Globus pallidus (tissue), 1 donor: ENCODE measurements around the gene FBXO48.
"Not testable (repeated sequence)": the region's sequence is repeated elsewhere in the genome, so short reads cannot be mapped to it uniquely, and the experiment has no call there.

Experiments used
- DNase-seq: peaks from one replicate; pipeline ENCODE4 v3.0.0-alpha.2; 2015; ENCODE audit warnings: low spot score

FBXO48 gene, protein sequence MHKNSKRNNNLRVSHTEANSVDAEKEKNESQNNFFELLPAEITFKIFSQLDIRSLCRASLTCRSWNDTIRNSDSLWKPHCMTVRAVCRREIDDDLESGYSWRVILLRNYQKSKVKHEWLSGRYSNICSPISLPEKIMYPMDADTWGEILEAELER

DNA sequence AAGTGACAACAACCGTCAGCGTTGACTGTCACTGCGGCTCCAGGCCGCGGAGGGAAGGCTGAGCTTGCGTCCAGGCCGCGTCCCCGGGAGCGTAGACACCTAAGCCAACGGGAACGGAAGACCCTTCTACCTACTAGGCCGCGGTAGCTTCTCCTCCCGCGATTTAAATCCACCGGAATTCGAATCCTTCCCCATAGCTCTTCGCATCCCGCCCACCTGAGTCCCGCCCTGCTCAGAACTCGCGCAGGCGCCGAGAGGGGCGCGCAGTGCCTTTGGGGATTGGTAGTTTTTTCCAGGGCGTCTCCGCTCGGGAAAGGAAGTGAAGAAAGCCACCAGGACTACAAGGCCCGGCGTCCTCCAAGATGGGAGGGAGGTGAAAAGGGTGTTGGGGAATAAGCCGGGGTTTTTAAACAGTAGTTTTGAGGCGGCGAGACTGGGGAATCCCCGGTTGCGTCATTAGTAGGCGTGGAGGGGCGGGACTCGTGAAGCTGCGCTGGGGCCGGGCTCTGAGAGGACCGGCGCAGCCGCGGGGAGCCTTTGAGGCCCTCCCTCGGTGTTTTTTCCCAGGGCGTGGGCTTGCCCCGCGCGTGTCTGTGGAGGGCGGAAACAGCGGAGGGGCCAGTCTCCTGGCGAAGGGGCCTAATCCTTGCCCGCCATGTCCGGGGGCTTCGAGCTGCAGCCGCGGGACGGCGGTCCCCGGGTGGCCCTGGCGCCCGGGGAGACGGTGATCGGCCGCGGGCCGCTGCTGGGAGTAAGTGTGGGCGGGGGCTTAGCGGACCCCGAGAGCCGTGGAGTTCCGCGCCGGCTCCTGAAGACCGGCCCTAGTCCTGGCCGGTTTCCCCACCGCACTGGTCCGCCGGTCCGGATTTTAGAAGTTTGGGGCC, at the start of gene FBXO48, which contains the start of gene APLF:
Gene FBXO48 (minus strand): TSS at position 218 of the 884 bp plus-strand sequence. CDS start 2,149 bp downstream, outside the sequence.
Gene APLF (plus strand): TSS at position 509 of the 884 bp plus-strand sequence. CDS start 147 bp downstream, at position 656.
- DNase-seq = peak; percentile 99

DNA sequence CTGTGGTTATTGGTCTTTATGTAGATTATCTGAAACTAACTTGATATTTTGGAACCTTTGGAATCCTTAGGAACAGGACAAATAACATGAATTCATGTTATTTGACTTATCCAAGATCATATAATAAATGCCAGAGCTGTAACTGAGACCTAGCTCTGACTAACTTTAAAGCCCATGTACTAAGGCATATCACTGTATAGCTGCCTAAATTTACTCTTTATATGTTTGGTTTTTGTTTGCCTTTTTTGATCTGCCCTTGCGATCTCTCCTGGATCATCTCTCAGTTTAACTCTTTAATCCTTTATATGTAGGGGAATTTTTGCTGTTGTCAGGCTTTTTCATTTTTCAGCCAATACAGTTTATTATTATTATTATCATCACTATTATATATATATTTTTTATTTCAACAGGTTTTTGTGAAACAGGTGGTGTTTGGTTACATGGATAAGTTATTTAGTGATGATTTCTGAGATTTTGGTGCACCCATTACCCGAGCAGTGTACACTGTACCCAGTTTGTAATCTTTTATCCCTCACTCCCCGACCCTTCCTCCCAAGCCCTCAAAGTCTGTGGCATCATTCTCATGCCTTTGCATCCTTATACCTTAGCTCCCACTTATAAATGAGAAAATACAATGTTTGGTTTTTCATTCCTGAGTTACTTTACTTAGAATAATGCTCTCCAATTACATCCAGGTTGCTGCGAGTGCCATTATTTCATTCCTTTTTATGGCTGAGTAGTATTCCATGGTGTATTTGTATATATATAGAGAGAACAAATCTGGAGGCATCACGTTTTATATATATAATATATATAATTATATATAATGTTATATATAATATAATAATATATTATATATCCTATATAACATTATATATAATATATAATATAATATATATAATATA, 49.2 kb upstream of the FBXO48 start:
- DNase-seq = no peak

DNA sequence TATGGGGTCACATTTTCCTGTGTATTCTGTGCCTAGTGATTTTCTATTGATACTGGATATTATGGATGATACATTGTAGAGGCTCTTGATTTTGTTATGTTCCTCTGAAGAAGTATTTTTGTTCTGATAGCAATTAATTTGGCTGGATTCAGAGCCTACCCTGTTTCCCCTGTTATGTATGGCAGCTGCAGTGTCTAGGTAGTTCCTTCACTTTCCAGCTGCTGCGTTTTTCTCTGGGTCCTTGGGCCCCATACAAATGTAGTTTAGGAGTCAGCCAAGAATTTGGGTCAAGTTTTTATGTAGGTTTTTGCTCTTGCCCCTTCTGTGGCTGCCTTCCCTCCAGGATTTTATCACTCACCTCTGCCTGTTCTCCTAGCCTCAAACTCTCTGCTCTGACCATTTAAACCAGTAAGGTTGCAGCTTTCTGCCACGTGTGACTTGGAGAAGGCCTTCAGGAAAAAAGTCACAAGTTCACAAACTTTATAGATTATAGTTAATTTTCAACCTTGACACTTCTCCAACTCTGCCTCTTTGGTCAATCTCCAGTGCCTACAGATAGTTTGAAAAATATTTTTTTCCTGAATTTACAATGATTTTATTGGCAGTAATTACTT, 47.3 kb upstream of the FBXO48 start:
- no peak for DNase-seq

DNA sequence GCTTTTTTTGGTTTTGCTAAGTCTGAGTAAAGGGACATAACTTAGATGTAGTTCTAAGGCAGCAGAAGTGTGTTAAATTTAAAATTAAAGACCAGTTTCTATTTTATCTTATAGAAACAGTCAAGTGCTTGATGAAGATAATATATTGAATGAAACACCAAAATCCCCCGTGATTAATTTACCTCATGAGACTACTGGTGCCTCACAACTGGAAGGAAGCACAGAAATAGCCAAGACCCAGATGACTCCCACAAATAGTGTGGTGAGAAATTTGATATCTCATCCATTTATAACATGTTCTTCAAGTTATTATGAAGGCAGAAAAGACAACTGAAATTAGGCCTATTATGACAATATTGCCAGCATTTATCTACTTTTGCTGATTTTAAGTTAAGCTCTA, 45.9 kb upstream of the FBXO48 start:
- DNase-seq = no peak

DNA sequence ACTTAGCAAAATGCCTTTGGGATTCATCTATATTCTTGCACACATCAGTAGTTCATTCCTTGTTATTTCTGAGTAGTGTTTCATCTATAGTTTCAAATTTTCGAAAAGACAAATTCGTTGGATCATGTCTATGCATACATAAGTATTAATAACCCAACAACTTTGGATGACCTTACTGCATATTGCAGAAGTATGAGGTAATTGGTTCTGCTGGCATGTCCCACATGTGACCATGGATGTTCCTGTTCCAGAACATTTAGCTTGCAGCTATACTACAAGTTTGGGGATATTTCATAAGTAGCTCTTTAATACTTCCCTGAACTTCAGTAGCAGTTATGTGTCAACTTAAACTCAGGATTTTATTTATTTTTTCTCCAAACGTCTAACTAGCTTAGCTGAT, 45.2 kb upstream of the FBXO48 start:
- DNase-seq = no peak

DNA sequence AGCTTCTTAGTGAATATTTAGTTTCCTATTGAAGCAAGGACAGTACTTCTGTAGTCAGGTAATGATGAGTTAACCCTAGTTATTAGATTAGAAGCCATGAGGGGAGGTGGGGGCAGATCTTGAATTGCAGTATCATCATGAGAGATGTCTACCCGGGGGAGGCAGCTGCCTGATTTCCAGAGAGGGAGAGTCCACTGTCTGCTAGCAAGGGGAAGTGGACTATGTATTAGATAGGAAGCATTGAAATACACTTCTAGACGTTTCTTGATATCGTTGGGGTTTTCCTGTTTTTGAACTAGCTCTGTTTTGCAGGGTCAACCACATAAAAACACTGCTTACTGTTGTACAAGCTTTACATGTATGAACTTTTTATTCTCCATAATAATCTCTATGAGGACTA, 39.1 kb upstream of the FBXO48 start:
- DNase-seq = no peak

DNA sequence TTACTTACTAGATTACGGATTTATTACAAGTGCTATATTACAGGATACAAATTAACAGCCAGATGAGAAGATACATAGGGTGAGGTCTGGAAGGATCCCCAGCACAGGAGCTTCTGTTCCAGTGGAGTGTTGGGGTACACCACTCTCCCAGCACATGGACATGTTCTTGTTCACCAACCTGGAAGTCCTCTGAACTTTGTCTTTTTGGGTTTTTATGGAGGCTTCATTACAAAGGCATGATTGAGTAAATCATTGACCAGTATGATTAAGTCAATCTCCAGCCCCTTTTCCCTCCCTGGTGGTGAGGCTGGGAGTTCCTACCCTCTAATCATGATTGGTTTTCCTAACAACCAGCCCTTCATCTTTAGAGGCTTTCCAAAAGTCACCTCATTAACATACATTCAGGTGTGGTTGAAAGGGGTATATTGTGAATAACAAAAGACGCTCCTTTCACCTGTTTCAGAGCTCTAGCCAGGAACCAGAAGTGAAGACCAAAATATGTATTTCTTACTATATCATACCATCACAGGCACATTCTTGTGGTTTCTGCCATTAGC, 38.6 kb upstream of the FBXO48 start:
- no peak for DNase-seq

DNA sequence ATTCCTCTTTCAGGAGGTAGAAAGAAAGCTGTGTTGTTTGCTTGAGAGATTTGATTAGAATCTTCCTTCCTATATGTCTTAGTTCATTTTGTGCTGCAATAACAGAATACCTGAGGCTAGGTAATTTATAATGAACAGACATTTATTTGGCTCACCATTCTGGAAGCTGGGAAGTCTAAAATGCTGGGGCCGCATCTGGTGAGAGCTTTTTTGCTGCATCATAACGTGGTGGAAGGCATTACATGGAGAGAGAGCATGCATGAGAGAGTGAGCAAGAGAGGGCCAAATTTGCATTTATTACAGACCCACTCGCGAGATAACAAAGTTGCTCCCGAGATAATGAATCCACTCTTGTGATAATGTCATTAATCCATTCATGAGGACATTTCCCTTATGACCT, 34.7 kb upstream of the FBXO48 start:
- no peak for DNase-seq

DNA sequence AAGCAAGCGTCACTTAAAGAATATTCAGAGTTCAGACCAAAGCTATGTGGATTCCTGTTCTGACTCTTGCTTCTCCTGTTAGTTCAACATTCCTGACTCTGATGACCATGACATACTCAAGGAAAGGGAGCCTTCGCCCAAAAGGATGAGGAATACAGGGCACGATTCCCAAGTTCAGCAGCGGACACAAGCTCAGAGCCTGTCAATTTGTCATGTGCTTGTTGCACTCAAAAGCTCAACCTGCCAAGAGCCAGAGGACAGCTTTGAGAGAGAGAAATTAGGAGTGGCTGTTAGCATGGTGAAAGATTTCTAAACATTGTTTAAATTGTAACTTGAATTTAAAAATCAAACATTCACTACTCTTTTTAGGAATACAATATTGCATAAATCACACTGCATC, 33.6 kb upstream of the FBXO48 start:
- no peak for DNase-seq

DNA sequence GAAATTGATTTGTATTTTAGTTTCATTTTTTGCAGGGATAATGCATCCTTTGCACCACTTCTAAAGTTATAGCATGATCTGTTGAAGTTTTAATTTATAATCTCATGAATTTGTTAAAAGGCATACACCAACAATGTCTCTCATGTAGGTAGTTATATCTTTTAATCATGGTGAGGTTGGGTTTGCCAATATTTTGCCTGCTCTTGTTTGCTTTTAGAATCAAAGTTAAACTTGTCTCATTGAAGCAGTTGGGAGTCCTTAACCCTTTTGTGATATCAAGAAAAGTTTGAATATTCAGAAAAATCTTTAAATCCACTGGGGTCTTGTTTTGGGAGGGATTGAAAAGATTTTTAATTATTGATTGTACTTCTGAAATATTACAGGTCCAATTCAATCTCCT, 32.0 kb upstream of the FBXO48 start:
- no peak for DNase-seq

DNA sequence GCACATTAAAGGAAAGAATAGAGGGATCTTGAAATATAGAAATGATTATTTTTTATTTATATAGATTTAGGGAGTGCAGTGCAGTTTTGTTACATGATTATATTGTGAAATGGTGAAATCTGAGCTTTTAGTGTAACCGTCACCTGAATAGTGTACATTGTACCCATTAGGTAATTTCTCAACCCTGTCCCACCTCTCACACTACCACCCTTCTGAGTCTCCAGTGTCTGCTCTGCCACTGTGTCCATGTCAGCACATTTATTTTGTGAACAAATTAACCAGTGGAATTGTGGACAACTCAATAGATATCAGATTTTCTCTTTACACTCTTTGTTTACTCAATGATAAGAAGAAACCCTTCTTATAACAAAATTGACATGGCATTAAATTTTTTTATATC, 24.5 kb upstream of the FBXO48 start:
- no peak for DNase-seq

DNA sequence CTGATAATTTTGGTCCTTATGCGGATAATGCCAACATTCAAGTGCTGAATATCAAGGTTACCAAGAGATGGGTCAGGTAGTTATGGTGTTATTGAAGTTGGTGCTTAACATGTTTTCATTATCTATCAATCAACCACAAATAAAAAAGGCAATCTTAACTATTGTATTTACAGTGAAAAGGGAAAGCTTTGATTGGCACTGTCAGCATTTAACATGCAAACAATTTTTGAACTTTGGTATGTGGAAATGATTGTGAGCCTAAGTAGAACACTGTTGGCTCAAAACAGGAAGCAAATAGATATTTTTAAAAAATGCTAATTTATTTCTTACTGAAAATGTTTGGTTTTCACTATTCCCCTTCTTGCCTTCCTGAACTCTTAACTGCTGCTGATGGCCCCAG, 22.2 kb upstream of the FBXO48 start:
- no peak for DNase-seq

DNA sequence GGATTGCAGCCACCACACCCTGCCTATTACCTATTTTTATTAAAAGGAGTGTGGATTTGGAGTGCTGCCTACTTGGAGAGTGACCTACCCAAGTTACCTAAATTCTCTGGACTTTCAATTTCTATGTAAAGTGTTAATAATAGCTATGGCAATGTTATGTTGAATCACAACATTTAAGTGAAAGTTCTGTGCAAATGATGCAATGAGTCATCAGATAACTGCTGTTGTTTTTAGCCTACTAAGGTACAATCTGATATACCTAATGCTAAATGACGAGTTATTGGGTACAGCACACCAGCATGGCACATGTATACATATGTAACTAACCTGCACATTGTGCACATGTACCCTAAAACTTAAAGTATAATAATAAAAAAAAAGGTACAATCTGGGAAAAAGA, 21.5 kb upstream of the FBXO48 start:
- not testable (repeated sequence) for DNase-seq

DNA sequence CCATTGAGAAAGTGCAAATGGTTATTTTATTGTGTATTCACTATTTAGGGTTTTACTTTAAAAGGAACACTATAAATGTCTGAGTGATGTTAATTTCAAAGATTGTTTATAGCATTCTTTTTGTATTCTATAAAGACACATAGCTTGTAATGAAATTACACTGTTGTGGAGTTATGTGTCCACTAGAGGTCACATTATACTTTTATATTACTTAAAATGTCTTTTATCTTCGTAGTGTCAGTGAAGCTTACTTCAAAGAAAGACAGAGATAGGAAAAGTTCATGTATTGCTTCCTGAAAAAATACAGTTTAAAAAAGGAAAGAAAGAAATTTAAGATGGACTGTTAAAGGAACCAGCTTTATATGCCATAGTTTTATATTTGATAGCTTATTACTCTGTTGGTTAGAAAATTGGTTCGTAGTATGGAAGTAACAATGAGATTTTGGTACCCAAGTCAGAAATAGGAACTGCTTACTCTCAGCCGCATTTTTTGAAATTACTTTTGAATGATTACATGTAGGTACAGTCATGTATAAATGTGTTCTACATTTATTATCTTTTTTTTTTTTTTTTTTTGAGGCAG, 20.8 kb upstream of the FBXO48 start:
- no peak for DNase-seq

DNA sequence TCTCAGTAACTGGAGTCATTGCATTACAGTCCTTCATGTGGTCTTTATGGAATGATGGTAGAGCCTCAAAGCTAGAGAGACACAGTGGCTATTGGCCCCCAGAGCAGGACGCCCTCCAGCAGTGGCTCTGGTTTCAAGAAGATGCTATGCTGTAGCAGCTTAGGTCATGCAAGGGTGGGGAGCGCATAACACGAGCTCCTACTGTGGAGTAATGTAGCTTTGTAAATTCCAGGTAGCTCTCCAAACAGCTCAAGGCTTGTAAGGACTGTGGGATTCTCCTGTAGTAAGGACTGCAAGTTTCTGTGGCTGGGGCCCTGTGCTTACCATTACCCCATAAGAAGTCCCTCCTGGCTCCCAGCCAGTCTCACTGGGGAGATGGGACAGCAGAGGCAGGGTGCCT, 15.9 kb upstream of the FBXO48 start:
- no peak for DNase-seq

DNA sequence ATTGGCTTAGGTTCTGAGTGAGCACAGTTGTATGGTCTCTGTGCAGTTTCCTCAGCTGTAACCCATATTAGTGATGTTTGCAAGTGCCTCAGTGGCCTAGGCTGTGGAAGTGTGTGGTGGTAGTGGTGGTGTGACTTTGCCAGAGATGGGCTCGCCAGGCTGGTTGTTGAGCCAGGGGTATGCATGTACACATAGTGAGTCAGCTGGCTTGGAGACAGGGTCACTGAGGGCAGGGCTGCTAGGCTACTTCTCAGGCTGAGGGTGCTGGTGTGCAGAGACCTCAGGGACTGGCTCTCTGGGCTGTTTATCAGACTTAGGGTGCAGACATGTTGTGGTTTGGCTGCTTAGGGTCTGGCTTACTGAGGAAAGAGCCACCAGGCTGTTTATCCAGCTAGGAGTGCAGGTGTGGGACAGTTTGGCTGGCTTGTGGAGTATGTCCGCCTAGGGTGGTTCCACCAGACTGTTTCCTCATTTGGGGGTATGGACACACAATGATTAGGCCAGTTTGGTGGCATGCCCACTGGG, 15.3 kb upstream of the FBXO48 start:
- no peak for DNase-seq

DNA sequence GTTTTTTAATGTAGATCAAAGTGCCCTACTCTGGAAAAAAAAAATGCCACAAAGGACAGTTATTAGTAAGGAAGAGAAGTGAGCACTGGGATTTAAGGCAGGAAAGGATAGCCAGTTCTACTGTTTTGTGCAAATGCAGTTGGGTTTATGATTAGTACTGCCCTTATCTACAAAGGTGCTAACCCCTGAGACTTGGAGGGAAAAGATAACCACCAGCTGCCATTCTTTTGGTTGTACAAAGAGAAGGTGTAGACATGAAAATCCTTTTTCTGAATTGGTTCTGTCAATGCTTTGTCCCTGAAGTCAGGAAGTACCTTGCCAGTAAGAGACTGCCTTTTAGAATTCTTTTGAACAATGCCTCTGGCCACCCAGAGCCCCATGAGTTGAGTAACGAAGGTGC, 11.6 kb upstream of the FBXO48 start:
- no peak for DNase-seq

DNA sequence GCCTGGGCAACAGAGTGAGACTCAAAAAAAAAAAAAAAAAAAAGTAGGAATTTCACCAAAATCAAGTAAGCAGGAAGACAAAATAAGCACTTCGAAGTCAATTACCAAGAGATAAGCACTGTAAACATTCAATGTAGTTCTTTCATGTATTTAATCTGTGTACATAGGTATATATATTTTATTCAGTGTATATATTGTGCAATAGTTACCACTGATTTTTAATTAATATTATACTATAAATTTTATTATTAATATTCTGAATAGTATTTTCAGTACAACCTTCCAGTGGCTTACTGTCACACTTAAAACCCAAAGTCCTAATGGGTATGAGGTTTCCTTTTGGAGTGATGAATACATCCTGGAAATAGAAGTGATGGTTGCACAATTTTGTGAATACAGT, 9.4 kb upstream of the FBXO48 start:
- no peak for DNase-seq

DNA sequence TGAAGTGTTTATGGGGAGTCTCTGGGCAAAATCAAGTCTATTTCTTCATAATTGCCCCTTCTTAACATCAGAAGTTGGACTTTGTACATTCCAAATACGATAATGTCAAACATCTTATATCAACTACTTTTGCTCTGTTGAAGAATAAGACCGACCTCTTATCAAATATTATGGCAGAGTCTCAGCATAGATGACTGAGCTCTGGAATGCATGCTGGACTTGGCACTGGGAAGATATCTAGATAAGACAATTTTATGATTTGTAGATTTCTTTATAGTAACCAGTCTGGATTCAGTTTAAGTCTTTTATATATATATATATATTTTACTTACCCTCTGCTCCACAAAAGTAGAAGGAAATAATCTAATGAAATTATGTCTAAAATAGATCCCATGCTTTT, 8.5 kb upstream of the FBXO48 start:
- no peak for DNase-seq

DNA sequence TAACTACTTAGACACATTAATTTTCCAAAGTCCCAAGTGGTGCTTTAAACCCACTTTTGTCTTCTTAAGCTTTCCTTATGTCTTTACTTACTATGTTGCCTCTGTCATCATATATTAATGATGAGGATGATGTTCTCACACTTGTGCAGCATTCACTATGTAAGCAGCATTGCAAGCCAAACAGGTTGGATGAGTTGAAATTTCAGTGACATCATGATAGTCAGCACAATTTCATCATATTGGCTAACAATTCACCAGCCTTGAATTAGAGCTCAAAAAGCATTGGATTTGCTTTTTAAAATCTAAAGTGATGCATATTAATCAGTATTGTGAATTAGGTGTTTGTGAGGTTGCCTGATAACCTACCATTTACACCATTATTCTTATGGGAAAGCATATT, 8.0 kb upstream of the FBXO48 start:
- DNase-seq = no peak

DNA sequence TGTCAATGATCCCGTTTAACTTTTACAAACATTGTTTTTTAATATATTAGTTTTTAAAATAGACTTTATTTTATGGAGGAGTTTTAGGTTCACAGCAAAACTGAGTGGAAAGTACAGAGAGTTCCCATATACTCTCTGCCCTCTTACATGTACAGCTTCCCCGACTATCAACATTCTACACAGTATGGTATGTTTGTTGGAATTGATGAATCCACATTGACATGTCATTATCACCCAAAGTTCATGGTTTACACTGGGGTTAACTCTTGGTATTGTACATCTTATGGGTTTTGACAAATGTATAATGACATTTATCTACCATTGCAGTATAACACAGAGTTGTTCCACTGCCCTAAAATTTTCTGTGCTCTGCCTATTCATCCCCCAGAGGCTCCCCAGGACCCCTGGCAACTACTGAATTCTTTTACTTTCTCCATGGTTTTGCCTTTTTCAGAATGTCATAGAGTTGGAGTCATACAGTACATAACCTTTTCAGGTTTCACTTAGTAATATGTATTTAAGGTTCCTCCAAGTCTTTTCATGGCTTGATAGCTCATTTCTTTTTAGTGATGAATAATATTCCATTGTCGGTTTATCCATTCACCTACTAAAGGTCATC, 5.8 kb upstream of the FBXO48 start:
- DNase-seq = no peak
